Thyroid gland (tissue), 4 donors: Measurements from ENCODE around the gene ATP4A.

Source experiments
- CTCF ChIP-seq, 6 experiments: fragments of 200-600 bp in 3 of 6; fragments of 450-650 bp in 3 of 6; sonication (generic) in 3 of 6; IDR thresholded peaks; one replicate each; pipeline ENCODE4 v1.5.1; 2016 to 2019; ENCODE audit warnings: antibody characterized with exemption in 6 of 6, mild to moderate bottlenecking in 2 of 6, inconsistent platforms in 1 of 6, moderate library complexity in 1 of 6
- POLR2A ChIP-seq, 2 donors: fragments of 450-650 bp; IDR thresholded peaks; one replicate each; pipeline ENCODE4 v1.6.1; 2017; ENCODE audit warnings: antibody characterized with exemption in 2 of 2, mild to moderate bottlenecking in 2 of 2, moderate library complexity in 1 of 2

DNA sequence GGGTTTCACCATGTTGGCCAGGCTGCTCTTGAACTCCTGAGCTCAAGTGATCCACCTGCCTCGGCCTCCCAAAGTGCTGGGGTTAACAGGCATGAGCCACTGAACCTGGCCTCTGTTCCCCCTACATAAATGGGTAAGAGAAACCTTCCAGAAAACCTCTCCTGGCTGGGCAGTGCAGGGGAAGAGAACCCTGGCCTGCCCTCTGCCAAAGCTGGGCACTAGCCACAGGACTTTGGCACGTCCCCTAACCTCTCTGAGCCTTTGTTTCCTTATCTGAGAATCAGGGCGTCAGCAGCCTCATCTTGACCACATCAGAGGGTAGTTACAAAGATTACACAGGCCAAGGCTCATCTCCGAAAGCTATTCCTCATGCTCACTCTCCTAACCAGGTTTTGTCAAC lies 37.6 kb downstream of the ATP4A start:
- TF ChIP-seq POLR2A (IDR thresholded peaks at IDR 0.05), result no peak
- TF ChIP-seq CTCF (IDR thresholded peaks at IDR 0.05), result no peak
